Liver (tissue), 9 donors: ENCODE results near the gene SEPTIN8. TPM values are rescaled to one million over a fixed set of nuclear protein-coding genes. Genes with fewer than 3 reads are reported as not detected.

Experiments used
- DNase-seq: peaks from one replicate; pipeline ENCODE4 v3.0.0-alpha.2; 2017; ENCODE audit warnings: low spot score
- H3K27ac ChIP-seq, 2 donors: one replicate each; pipeline ENCODE4 v1.7.0; 2013; ENCODE audit warnings: inconsistent platforms in 2 of 2, low read length in 2 of 2, control low read depth in 1 of 2, low read depth in 1 of 2, mild to moderate bottlenecking in 1 of 2
- H3K27me3 ChIP-seq, 4 donors: one replicate each; pipeline versions ENCODE4 v1.6.1 to v1.7.0; 2013; ENCODE audit warnings: low read length in 3 of 4, inconsistent platforms in 1 of 4, mild to moderate bottlenecking in 1 of 4, moderate library complexity in 1 of 4; ENCODE audit not compliant: control insufficient read depth in 4 of 4, insufficient read depth in 4 of 4
- H3K36me3 ChIP-seq, 4 donors: one replicate each; pipeline versions ENCODE4 v1.6.1 to v1.7.0; 2013; ENCODE audit warnings: low read length in 3 of 4, mild to moderate bottlenecking in 3 of 4, low read depth in 1 of 4, moderate library complexity in 1 of 4; ENCODE audit not compliant: control insufficient read depth in 4 of 4, insufficient read depth in 3 of 4
- H3K4me1 ChIP-seq, 4 donors: one replicate each; pipeline versions ENCODE4 v1.6.1 to v1.7.0; 2013; ENCODE audit warnings: low read length in 3 of 4, mild to moderate bottlenecking in 3 of 4, moderate library complexity in 1 of 4; ENCODE audit not compliant: control insufficient read depth in 4 of 4, insufficient read depth in 4 of 4
- H3K4me3 ChIP-seq, 3 donors: one replicate each; pipeline versions ENCODE4 v1.6.1 to v1.7.0; 2013; ENCODE audit warnings: low read length in 3 of 3, control low read depth in 1 of 3, low read depth in 1 of 3, mild to moderate bottlenecking in 1 of 3
- H3K9ac ChIP-seq, 2 donors: one replicate each; pipeline ENCODE4 v1.7.0; 2013; ENCODE audit warnings: low read length in 2 of 2, mild to moderate bottlenecking in 2 of 2, moderate library complexity in 2 of 2, control low read depth in 1 of 2, low read depth in 1 of 2
- H3K9me3 ChIP-seq, 4 donors: one replicate each; pipeline versions ENCODE4 v1.6.1 to v1.7.0; 2013; ENCODE audit warnings: low read length in 3 of 4; ENCODE audit not compliant: control insufficient read depth in 4 of 4
- EGR1 ChIP-seq, 2 donors: IDR thresholded peaks; 2 replicates each; pipeline ENCODE4 v1.6.1; 2016 to 2018; ENCODE audit warnings: antibody characterized with exemption in 2 of 2, low read depth in 2 of 2
- FOXA1 ChIP-seq: IDR thresholded peaks from 2 replicates; pipeline ENCODE4 v1.6.1; 2016; ENCODE audit warnings: antibody characterized with exemption
- FOXA2 ChIP-seq: IDR thresholded peaks from 2 replicates; pipeline ENCODE4 v1.6.1; 2016; ENCODE audit warnings: antibody characterized with exemption
- GABPA ChIP-seq, 2 donors: IDR thresholded peaks in 1 of 2; conservative IDR thresholded peaks in 1 of 2; 2 replicates each; pipeline ENCODE4 v1.6.1; 2016; ENCODE audit warnings: antibody characterized with exemption in 2 of 2, mild to moderate bottlenecking in 1 of 2, moderate library complexity in 1 of 2
- HNF4A ChIP-seq, 2 donors: conservative IDR thresholded peaks; 2 replicates each; pipeline ENCODE4 v1.6.1; 2016; ENCODE audit warnings: antibody characterized with exemption in 2 of 2, mild to moderate bottlenecking in 2 of 2
- HNF4G ChIP-seq: IDR thresholded peaks from 2 replicates; pipeline ENCODE4 v1.6.1; 2016; ENCODE audit warnings: antibody characterized with exemption
- NR2F2 ChIP-seq: IDR thresholded peaks from 2 replicates; pipeline ENCODE4 v1.6.1; 2016; ENCODE audit warnings: antibody characterized with exemption
- RAD21 ChIP-seq, 2 donors: IDR thresholded peaks; 2 replicates each; pipeline ENCODE4 v1.6.1; 2016; ENCODE audit warnings: antibody characterized with exemption in 2 of 2, mild to moderate bottlenecking in 2 of 2
- RXRA ChIP-seq, 2 donors: IDR thresholded peaks; 2 replicates each; pipeline ENCODE4 v1.6.1; 2017 to 2018; ENCODE audit warnings: antibody characterized with exemption in 2 of 2, mild to moderate bottlenecking in 1 of 2
- SP1 ChIP-seq: IDR thresholded peaks from 2 replicates; pipeline ENCODE4 v1.6.1; 2018; ENCODE audit warnings: antibody characterized with exemption, mild to moderate bottlenecking
- TAF1 ChIP-seq: conservative IDR thresholded peaks from 2 replicates; pipeline ENCODE4 v1.6.1; 2016; ENCODE audit warnings: antibody characterized with exemption, mild to moderate bottlenecking
- WGBS: extraction: QIAGEN DNeasy Blood & Tissue Kit; methylation state at CpG from one replicate; pipeline ENCODE4 v1.1.7; 2013; 5-methylcytosine and 5-hydroxymethylcytosine counted together
- polyA plus RNA-seq, 2 donors: library from polyadenylated mRNA; stranded (reverse) in 1 of 2; unstranded in 1 of 2; fragments of 200-250 nt in 1 of 2; fragments of >200 nt in 1 of 2; fragmentation: Nextera tagmentation in 1 of 2; extraction: Ambion mirVana in 1 of 2; gene quantifications; one replicate each; pipeline versions ENCODE4 v1.2.1 to v1.2.3, GENCODE V29; 2013 to 2015
- total RNA-seq, 2 donors: library from RNA; depleted of rRNA; stranded (reverse); fragments of >200 nt; gene quantifications; one replicate each; pipeline ENCODE4 v1.2.3, GENCODE V29; 2014
- TF ChIP-seq, protein P1 (sequence below): IDR thresholded peaks from 2 replicates; pipeline ENCODE4 v1.6.1; 2016; ENCODE audit warnings: antibody characterized with exemption
- TF ChIP-seq, protein P2 (sequence below): fragments of 150-350 bp; IDR thresholded peaks from 2 replicates; pipeline ENCODE4 v1.5.1; 2017; ENCODE audit warnings: improper control_type of control experiment, low read depth, low read length; ENCODE audit not compliant: missing input control
- TF ChIP-seq, protein P3 (sequence below): IDR thresholded peaks from 2 replicates; pipeline ENCODE4 v1.6.1; 2016; ENCODE audit warnings: antibody characterized with exemption, mild to moderate bottlenecking
- TF ChIP-seq, protein P4 (sequence below): IDR thresholded peaks from 2 replicates; pipeline ENCODE4 v1.6.1; 2016; ENCODE audit warnings: antibody characterized with exemption
- TF ChIP-seq, protein P5 (sequence below): IDR thresholded peaks from 2 replicates; pipeline ENCODE4 v1.6.1; 2016; ENCODE audit warnings: antibody characterized with exemption
- donor health status: healthy.
- donor health status: healthy.
- donor health status: healthy.
- donor health status: healthy.
- donor health status: healthy.

SEPTIN8 gene
- total and polyA plus RNA-seq, 4 donors: 4.7 to 16.5 (median 9.8) TPM

DNA sequence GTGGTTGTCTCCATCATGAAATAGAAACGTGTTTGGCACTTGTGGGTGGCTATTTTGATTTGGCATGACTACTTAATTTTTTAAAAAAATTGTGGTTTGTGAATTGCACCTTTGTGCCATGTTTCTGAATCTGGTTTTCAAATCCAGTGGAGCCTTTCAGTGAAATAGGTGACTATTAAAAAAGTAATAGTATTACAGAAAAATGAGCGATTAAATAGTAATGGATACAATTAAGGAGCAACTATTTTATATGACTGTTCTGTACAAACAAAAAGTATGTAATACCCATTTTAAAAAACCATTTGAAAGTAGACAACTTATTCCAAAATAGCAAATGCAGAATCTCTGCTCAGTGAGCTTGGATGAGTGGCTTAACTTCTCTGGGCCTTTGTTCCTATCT lies 39.0 kb upstream of the SEPTIN8 start:
- WGBS: 87% methylated on average over 2 of the region's 2 CpGs
- Histone ChIP-seq H3K9ac (no peak overlapping the region), H3K27me3 (no peaks in the 10 kb centered on the region), H3K9me3 (no peaks in the 10 kb centered on the region), H3K4me3 (no peak overlapping the region), H3K4me1 (peaks cover 0 to 16% (median 5%) of the 10 kb centered on the region in 4 donors), H3K36me3 (no peaks in the 10 kb centered on the region), H3K27ac (no peak overlapping the region)
- DNase-seq: no peak
- TF ChIP-seq, protein P1, sequence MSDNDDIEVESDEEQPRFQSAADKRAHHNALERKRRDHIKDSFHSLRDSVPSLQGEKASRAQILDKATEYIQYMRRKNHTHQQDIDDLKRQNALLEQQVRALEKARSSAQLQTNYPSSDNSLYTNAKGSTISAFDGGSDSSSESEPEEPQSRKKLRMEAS: no peak
- TF ChIP-seq TAF1 (no peak), HNF4G (no peak), EGR1 (IDR thresholded peaks at IDR 0.05; ENCODE audit: low read depth in 2 of 2) (no peak), RXRA (IDR thresholded peaks at IDR 0.05) (no peak), HNF4A (conservative IDR thresholded peaks at IDR 0.05) (no peak), GABPA (IDR thresholded peaks at IDR 0.05 in 1 of 2, conservative IDR thresholded peaks at IDR 0.05 in 1 of 2) (no peak), FOXA2 (no peak)
- TF ChIP-seq, protein P2, sequence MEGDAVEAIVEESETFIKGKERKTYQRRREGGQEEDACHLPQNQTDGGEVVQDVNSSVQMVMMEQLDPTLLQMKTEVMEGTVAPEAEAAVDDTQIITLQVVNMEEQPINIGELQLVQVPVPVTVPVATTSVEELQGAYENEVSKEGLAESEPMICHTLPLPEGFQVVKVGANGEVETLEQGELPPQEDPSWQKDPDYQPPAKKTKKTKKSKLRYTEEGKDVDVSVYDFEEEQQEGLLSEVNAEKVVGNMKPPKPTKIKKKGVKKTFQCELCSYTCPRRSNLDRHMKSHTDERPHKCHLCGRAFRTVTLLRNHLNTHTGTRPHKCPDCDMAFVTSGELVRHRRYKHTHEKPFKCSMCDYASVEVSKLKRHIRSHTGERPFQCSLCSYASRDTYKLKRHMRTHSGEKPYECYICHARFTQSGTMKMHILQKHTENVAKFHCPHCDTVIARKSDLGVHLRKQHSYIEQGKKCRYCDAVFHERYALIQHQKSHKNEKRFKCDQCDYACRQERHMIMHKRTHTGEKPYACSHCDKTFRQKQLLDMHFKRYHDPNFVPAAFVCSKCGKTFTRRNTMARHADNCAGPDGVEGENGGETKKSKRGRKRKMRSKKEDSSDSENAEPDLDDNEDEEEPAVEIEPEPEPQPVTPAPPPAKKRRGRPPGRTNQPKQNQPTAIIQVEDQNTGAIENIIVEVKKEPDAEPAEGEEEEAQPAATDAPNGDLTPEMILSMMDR: no peak

DNA sequence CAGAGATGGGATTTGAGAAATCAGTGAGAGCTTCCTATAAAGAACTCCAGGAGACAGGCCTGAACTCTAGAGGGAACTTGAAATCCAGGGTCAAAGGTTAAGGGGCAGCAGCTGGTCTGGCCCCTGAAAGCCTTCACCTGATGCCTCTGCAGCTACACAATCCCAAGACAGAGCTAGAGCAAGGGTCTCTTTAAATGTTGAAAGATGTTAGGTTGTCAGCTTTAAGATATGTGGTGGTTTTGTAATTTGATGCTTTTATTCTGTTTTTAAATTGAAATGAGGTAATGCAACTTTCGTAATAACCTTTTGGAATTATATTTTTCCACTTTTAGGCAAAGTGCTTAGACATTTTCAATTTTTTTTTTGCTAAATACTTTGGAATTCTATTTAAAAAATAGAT lies 38.4 kb upstream of the SEPTIN8 start:
- Histone ChIP-seq H3K9ac (no peak overlapping the region), H3K27ac (no peak overlapping the region), H3K36me3 (no peaks in the 10 kb centered on the region), H3K27me3 (no peaks in the 10 kb centered on the region), H3K4me3 (no peak overlapping the region), H3K9me3 (no peaks in the 10 kb centered on the region), H3K4me1 (peaks cover 0 to 16% (median 5%) of the 10 kb centered on the region in 4 donors)
- 96% methylated on average over 1 of the region's 1 CpG for WGBS
- TF ChIP-seq, protein P2: no peak
- TF ChIP-seq FOXA2 (no peak), FOXA1 (no peak), SP1 (no peak), NR2F2 (no peak), TAF1 (no peak), RAD21 (IDR thresholded peaks at IDR 0.05) (no peak), GABPA (IDR thresholded peaks at IDR 0.05 in 1 of 2, conservative IDR thresholded peaks at IDR 0.05 in 1 of 2) (no peak), EGR1 (IDR thresholded peaks at IDR 0.05; ENCODE audit: low read depth in 2 of 2) (no peak), HNF4G (no peak), RXRA (IDR thresholded peaks at IDR 0.05) (no peak), HNF4A (conservative IDR thresholded peaks at IDR 0.05) (no peak)
- TF ChIP-seq, protein P3, sequence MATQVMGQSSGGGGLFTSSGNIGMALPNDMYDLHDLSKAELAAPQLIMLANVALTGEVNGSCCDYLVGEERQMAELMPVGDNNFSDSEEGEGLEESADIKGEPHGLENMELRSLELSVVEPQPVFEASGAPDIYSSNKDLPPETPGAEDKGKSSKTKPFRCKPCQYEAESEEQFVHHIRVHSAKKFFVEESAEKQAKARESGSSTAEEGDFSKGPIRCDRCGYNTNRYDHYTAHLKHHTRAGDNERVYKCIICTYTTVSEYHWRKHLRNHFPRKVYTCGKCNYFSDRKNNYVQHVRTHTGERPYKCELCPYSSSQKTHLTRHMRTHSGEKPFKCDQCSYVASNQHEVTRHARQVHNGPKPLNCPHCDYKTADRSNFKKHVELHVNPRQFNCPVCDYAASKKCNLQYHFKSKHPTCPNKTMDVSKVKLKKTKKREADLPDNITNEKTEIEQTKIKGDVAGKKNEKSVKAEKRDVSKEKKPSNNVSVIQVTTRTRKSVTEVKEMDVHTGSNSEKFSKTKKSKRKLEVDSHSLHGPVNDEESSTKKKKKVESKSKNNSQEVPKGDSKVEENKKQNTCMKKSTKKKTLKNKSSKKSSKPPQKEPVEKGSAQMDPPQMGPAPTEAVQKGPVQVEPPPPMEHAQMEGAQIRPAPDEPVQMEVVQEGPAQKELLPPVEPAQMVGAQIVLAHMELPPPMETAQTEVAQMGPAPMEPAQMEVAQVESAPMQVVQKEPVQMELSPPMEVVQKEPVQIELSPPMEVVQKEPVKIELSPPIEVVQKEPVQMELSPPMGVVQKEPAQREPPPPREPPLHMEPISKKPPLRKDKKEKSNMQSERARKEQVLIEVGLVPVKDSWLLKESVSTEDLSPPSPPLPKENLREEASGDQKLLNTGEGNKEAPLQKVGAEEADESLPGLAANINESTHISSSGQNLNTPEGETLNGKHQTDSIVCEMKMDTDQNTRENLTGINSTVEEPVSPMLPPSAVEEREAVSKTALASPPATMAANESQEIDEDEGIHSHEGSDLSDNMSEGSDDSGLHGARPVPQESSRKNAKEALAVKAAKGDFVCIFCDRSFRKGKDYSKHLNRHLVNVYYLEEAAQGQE: no peak
- TF ChIP-seq, protein P1: no peak
- TF ChIP-seq, protein P4, sequence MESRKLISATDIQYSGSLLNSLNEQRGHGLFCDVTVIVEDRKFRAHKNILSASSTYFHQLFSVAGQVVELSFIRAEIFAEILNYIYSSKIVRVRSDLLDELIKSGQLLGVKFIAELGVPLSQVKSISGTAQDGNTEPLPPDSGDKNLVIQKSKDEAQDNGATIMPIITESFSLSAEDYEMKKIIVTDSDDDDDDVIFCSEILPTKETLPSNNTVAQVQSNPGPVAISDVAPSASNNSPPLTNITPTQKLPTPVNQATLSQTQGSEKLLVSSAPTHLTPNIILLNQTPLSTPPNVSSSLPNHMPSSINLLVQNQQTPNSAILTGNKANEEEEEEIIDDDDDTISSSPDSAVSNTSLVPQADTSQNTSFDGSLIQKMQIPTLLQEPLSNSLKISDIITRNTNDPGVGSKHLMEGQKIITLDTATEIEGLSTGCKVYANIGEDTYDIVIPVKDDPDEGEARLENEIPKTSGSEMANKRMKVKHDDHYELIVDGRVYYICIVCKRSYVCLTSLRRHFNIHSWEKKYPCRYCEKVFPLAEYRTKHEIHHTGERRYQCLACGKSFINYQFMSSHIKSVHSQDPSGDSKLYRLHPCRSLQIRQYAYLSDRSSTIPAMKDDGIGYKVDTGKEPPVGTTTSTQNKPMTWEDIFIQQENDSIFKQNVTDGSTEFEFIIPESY: no peak
- TF ChIP-seq, protein P5, sequence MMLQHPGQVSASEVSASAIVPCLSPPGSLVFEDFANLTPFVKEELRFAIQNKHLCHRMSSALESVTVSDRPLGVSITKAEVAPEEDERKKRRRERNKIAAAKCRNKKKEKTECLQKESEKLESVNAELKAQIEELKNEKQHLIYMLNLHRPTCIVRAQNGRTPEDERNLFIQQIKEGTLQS: no peak
- DNase-seq: no peak
